ENCODE data around the gene ADORA1. TPM values are rescaled to one million over a fixed set of nuclear protein-coding genes. Genes with fewer than 3 reads are reported as not detected.

ADORA1 gene
- total RNA-seq, 4 donors from 2014 or later = 1.4 to 4.3 (median 2.6) TPM

DNA sequence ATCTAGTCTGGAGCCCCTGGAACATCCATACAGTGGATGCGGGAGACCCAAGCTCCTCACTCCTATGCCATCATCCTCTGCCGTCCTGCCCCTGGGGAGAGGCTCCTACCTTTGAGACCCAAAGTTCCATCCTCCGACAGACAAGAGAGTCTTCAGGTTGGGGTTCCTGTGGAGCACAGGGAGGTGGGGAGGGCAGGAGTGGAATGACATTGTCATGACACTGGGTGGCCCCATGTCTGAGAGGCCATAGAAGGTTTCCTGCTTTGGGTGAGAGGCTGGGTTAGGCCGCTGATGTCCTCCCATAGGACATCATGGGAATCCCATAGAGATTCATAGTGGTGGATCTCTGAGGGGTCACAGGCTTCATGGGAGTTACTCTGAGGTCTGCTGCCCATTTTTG, 56.9 kb downstream of the ADORA1 start:
- no peak for DNase-seq (ENCODE audit: low spot score)
- TF ChIP-seq, protein P1, sequence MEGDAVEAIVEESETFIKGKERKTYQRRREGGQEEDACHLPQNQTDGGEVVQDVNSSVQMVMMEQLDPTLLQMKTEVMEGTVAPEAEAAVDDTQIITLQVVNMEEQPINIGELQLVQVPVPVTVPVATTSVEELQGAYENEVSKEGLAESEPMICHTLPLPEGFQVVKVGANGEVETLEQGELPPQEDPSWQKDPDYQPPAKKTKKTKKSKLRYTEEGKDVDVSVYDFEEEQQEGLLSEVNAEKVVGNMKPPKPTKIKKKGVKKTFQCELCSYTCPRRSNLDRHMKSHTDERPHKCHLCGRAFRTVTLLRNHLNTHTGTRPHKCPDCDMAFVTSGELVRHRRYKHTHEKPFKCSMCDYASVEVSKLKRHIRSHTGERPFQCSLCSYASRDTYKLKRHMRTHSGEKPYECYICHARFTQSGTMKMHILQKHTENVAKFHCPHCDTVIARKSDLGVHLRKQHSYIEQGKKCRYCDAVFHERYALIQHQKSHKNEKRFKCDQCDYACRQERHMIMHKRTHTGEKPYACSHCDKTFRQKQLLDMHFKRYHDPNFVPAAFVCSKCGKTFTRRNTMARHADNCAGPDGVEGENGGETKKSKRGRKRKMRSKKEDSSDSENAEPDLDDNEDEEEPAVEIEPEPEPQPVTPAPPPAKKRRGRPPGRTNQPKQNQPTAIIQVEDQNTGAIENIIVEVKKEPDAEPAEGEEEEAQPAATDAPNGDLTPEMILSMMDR (IDR thresholded peaks at IDR 0.05) = no peak
- no peak for ATAC-seq (ENCODE audit: low FRiP score)

DNA sequence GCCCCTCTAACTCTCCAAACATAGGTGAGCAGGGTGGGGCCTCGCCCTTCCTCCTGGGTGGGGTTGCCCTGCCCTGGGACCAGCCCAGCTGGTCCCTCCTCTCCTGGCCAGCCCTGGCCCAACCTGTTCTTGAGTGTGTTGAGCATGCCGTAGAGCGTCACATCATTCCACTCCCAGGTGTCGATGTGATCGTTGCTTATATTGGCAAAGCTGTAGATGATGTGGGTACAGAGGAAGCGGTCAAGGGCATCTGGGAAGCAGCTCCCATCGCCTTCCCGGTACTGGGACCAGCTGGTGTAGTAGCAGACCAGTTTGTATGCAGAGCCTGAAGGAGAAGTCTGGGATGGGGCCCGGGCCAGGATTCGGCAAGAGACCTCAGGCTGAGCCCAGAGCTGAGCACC, 57.5 kb downstream of the ADORA1 start:
- ATAC-seq (ENCODE audit: low FRiP score) (no peak), DNase-seq (ENCODE audit: low spot score) (no peak)
- TF ChIP-seq, protein P1 (IDR thresholded peaks at IDR 0.05) = no peak

DNA sequence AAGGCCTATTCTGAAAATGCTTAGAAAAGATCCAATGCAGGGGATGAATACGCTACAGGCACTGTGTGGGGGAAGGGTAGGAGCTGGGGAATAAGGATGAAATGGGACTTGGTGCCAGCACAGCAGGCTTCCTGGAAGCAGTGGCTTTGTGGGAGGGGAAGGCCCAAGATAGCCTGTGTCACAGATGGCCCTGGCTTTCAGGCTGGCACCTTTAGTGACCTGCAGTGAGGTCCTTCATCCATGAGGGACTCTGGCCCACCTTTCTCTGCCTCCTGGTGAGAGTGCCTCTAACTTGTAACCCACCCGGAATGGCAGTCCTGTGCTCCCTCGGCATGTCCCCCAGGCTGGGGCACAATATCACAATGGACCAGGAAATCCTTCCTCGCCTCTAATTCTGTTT, 58.1 kb downstream of the ADORA1 start:
- TF ChIP-seq, protein P1 (IDR thresholded peaks at IDR 0.05) = no peak
- ATAC-seq (ENCODE audit: low FRiP score) (no peak), DNase-seq (ENCODE audit: low spot score) (no peak)

DNA sequence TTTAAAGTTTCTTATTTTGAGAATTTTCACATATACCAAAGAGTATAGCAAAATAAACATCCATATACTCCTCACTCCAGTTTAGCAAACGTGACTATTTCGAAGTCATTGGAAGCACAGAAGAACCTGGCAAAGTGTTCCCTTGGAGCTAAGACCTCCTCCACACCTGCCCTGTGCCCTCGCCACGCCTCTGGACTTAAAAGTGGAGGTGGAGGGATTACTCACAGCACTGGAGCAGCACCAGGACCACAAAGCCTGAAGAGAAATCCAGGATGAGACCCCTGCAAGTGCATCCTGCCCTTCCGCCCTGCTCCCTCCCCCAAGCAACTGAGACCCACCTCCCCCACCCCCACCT, 58.5 kb downstream of the ADORA1 start:
- TF ChIP-seq, protein P1 (IDR thresholded peaks at IDR 0.05) = no peak
- peak; percentile 25 for ATAC-seq (ENCODE audit: low FRiP score)

DNA sequence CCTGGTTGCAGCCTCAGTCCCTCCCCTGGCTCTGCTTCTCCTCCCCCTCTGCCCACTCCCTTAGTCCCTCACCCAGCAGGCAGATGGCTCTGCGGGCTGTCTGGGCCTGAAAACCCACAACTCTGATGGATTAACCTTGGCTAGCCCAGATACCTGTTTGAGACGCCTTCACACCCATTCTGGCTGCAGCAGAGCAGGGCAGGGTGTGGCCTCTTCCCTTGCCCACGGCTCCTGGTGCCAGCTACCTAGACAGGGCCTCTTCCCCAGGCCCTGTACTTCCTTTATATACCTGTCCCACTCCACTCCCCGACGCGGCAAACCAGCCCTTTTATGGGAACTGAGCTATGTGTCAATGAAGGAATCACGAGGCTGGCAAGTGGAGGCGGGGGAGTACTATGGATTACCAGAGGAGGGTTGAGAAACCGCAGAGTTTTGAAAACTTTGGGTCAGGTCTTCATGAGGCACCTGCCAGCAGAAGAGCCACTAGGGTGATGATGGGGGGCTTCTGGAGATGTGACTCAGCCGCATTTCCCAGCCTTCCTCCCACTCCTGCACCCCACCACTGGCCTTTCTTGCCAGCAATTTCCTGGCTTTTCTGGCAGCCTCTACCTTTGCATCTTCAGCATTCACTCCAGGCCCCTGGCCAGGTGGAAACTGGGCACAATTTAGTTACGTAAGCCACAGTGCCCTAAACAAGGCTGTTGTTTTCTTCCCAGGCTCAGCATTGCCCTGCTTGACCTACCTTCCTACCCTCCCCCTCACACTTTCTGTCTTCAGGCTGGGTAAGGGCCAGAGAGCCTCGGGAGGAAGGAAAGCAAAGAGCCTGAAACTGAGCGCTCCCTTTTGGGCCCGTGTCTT, 59.1 kb downstream of the ADORA1 start, which contains the start of gene CHI3L1:
Gene CHI3L1, minus strand, starts transcription at position 259 of the 858 bp plus-strand sequence. Its CDS starts 81 bp downstream, at position 178.
- TF ChIP-seq, protein P1 (IDR thresholded peaks at IDR 0.05) = no peak
- DNase-seq (ENCODE audit: low spot score) (peak; percentile 80), ATAC-seq (ENCODE audit: low FRiP score) (peak; percentile 89)

More for the DNA sequence above, 58.5 kb downstream of the ADORA1 start:
- no peak for DNase-seq (ENCODE audit: low spot score)

DNA sequence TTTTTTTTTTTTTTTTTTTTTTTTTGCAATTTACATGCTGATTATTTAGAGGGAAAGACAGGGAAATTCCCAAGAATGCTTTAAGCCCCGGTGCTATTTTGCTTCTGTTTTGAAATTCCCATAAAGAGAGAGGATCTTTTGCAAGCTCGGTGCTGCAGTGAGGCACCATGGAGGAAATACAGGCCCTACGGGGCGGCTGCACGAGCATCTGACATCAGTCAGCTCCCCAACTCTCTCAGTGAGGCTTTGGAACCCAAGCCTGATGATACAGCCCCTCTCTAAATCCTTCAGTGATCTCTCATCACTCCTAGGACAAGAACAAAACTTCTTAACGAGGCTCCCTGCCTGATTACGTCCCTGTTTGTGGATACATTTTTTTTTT, 59.8 kb downstream of the ADORA1 start:
- DNase-seq (ENCODE audit: low spot score) = no peak

More for the DNA sequence above, 59.8 kb downstream of the ADORA1 start:
- TF ChIP-seq, protein P1 (IDR thresholded peaks at IDR 0.05) = no peak
- no peak for ATAC-seq (ENCODE audit: low FRiP score)

All from omental fat pad (tissue), 4 donors.